Measurements from ENCODE around the gene FBXO28.

DNA sequence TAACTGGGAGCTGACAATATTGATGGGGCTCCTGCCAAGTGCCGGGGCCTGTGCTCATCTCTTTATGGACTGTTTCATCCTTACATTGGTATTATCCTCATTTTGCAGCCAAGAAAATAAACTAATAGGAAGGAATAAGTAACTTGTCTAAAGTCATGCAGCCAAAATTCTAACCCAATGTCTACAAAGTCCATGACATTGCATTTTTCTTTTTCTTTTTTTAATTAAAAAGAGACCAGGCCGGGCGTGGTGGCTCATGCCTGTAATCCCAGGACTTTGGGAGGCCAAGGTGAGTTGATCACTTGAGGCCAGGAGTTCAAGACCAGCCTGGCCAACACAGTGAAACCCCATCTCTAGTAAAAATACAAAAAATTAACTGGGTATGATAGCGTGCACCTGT lies 87.9 kb downstream of the FBXO28 start:
- TF ChIP-seq, protein P1, sequence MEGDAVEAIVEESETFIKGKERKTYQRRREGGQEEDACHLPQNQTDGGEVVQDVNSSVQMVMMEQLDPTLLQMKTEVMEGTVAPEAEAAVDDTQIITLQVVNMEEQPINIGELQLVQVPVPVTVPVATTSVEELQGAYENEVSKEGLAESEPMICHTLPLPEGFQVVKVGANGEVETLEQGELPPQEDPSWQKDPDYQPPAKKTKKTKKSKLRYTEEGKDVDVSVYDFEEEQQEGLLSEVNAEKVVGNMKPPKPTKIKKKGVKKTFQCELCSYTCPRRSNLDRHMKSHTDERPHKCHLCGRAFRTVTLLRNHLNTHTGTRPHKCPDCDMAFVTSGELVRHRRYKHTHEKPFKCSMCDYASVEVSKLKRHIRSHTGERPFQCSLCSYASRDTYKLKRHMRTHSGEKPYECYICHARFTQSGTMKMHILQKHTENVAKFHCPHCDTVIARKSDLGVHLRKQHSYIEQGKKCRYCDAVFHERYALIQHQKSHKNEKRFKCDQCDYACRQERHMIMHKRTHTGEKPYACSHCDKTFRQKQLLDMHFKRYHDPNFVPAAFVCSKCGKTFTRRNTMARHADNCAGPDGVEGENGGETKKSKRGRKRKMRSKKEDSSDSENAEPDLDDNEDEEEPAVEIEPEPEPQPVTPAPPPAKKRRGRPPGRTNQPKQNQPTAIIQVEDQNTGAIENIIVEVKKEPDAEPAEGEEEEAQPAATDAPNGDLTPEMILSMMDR (IDR thresholded peaks at IDR 0.05), result no peak
- TF ChIP-seq EP300 (IDR thresholded peaks at IDR 0.05), result no peak

All from sigmoid colon (tissue), 4 donors.